HFFc6 (cell line): ENCODE measurements around the gene KDM5A. TPM values are rescaled to one million over a fixed set of nuclear protein-coding genes. Genes with fewer than 3 reads are reported as not detected.
A peak's percentile ranks its signal among the peaks of the same experiment; 100 is the strongest.
"Not testable (repeated sequence)": the region's sequence is repeated elsewhere in the genome, so short reads cannot be mapped to it uniquely, and the experiment has no call there.

ENCODE experiments used
- DNase-seq: peaks from one replicate; pipeline ENCODE4 v3.0.0-alpha.2; 2018
- H3K27ac Mint-ChIP-seq: 2 replicates; pipeline ENCODE4 v1.8.0; 2020; ENCODE audit warnings: mild to moderate bottlenecking, mixed read lengths
- H3K27me3 Mint-ChIP-seq: 2 replicates; pipeline ENCODE4 v1.8.0; 2021; ENCODE audit warnings: mild to moderate bottlenecking, moderate library complexity, mixed read lengths; ENCODE audit not compliant: insufficient read depth
- H3K36me3 Mint-ChIP-seq: 2 replicates; pipeline ENCODE4 v1.8.0; 2021; ENCODE audit warnings: low read depth, mixed read lengths
- H3K4me1 Mint-ChIP-seq: 2 replicates; pipeline ENCODE4 v1.8.0; 2020; ENCODE audit warnings: low read depth, mixed read lengths
- H3K4me3 Mint-ChIP-seq: 2 replicates; pipeline ENCODE4 v1.8.0; 2020; ENCODE audit warnings: mild to moderate bottlenecking, moderate library complexity, mixed read lengths
- H3K9me3 Mint-ChIP-seq: 2 replicates; pipeline ENCODE4 v1.8.0; 2020; ENCODE audit warnings: mild to moderate bottlenecking, mixed read lengths
- total RNA-seq, 6 experiments: library from RNA; stranded (reverse); fragmentation: NEBNext Ultra II Directional; extraction: Animal tissue kit (Norgen Biotek cat#: 25700); gene quantifications; 2 replicates in 1 of 6; 3 replicates in 5 of 6; pipeline ENCODE4 v1.2.3, GENCODE V29; 2021
- TF ChIP-seq, protein P1 (sequence below): fragments of 200-600 bp; sonication (generic); IDR thresholded peaks from 2 replicates; pipeline ENCODE4 v1.5.0; 2021; ENCODE audit warnings: antibody characterized with exemption, mild to moderate bottlenecking

Gene KDM5A
- total RNA-seq, 6 experiments from 2014 or later, result 47.1 to 55.0 (median 52.0) TPM

DNA sequence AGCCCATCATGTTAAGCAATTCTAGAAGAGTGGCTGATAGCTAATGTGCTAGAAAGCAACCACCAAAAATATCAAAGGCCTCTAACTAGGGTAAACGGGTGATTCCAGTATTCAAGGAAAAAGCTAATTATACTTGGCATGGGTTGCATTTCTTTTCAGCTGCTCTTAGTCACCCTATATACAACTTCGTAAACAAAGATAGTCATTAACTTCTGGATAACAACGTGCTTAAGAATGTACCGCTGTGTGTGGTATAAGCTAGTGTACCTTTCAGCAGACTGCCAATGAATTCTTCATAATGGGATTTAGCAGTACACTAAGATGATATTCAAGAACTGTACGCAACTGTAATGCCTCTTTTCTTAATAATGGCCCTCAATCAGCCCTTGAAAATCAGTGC lies 84.3 kb downstream of the KDM5A start:
- DNase-seq, result no peak
- no peak overlapping the region for H3K27ac Mint-ChIP-seq
- TF ChIP-seq, protein P1, sequence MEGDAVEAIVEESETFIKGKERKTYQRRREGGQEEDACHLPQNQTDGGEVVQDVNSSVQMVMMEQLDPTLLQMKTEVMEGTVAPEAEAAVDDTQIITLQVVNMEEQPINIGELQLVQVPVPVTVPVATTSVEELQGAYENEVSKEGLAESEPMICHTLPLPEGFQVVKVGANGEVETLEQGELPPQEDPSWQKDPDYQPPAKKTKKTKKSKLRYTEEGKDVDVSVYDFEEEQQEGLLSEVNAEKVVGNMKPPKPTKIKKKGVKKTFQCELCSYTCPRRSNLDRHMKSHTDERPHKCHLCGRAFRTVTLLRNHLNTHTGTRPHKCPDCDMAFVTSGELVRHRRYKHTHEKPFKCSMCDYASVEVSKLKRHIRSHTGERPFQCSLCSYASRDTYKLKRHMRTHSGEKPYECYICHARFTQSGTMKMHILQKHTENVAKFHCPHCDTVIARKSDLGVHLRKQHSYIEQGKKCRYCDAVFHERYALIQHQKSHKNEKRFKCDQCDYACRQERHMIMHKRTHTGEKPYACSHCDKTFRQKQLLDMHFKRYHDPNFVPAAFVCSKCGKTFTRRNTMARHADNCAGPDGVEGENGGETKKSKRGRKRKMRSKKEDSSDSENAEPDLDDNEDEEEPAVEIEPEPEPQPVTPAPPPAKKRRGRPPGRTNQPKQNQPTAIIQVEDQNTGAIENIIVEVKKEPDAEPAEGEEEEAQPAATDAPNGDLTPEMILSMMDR, result no peak
- H3K36me3 Mint-ChIP-seq, result peaks cover 96% of the 10 kb centered on the region
- peaks cover 19% of the 10 kb centered on the region for H3K9me3 Mint-ChIP-seq
- H3K4me3 Mint-ChIP-seq, result no peak overlapping the region
- no peaks in the 10 kb centered on the region for H3K4me1 Mint-ChIP-seq
- no peaks in the 10 kb centered on the region; the same call in none of the 2 replicates for H3K27me3 Mint-ChIP-seq

DNA sequence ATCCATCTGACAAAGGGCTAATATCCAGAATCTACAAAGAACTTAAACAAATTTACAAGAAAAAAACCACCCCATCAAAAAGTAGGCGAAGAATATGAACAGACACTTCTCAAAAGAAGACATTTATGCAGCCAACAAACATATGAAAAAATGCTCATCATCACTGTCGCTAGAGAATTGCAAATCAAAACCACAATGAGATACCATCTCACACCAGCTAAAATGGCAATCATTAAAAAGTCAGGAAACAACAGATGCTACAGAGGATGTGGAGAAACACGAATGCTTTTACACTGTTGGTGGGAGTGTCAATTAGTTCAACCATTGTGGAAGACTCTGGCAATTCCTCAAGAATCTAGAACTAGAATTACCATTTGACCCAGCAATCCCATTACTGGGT lies 86.4 kb downstream of the KDM5A start:
- peaks cover 93% of the 10 kb centered on the region for H3K36me3 Mint-ChIP-seq

DNA sequence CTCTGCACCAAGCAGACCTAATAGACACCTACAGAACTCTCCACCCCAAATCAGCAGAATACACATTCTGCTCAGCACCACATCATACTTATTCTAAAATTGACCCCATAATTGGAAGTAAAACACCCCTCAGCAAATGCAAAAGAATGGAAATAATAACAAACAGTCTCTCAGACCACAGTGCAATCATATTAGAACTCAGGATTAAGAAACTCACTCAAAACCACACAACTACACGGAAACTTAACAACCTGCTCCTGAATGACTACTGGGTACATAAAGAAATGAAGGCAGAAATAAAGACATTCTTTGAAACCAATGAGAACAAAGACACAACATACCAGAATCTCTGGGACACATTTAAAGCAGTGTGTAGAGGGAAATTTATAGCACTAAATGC lies 89.0 kb downstream of the KDM5A start:
- not testable (repeated sequence) for DNase-seq, H3K27ac Mint-ChIP-seq, H3K27me3 Mint-ChIP-seq, H3K4me1 Mint-ChIP-seq, H3K4me3 Mint-ChIP-seq
- Mint-ChIP-seq H3K36me3 (peaks cover 79% of the 10 kb centered on the region), H3K9me3 (peaks cover 27% of the 10 kb centered on the region)

More for the DNA sequence above, 86.4 kb downstream of the KDM5A start:
- not testable (repeated sequence) for DNase-seq, H3K4me3 Mint-ChIP-seq, H3K27ac Mint-ChIP-seq, H3K4me1 Mint-ChIP-seq, H3K27me3 Mint-ChIP-seq
- H3K9me3 Mint-ChIP-seq, result peaks cover 27% of the 10 kb centered on the region

DNA sequence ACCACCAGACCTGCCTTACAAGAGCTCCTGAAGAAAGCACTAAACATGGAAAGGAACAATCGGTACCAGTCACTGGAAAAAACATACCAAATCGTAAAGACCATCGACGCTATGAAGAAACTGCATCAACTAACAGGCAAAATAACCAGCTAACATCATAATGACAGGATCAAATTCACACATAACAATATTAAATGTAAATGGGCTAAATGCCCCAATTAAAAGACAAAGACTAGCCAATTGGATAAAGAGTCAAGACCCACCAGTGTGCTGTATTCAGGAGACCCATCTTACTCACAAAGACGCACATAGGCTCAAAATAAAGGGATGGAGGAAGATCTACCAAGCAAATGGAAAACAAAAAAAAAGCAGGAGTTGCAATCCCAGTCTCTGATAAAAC lies 89.6 kb downstream of the KDM5A start:
- Mint-ChIP-seq H3K9me3 (peaks cover 27% of the 10 kb centered on the region), H3K36me3 (peaks cover 81% of the 10 kb centered on the region)
- H3K4me3 Mint-ChIP-seq, H3K4me1 Mint-ChIP-seq, DNase-seq, H3K27ac Mint-ChIP-seq, H3K27me3 Mint-ChIP-seq: not testable (repeated sequence)

DNA sequence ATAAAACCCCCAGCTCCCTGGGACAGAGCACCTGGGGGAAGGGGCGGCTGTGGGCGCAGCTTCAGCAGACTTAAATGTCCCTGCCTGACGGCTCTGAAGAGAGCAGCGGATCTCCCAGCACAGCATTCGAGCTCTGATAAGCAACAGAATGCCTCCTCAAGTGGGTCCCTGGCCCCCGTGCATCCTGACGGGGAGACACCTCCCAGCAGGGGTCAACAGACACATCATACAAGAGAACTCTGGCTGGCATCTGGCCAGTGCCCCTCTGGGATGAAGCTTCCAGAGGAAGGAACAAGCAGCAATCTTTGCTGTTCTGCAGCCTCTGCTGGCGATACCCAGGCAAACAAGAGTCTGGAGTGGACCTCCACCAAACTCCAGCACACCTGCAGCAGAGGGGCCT lies 91.1 kb downstream of the KDM5A start:
- not testable (repeated sequence) for H3K27ac Mint-ChIP-seq, H3K4me3 Mint-ChIP-seq, H3K27me3 Mint-ChIP-seq, DNase-seq, H3K4me1 Mint-ChIP-seq
- H3K9me3 Mint-ChIP-seq, result peaks cover 27% of the 10 kb centered on the region
- H3K36me3 Mint-ChIP-seq, result peaks cover 76% of the 10 kb centered on the region

DNA sequence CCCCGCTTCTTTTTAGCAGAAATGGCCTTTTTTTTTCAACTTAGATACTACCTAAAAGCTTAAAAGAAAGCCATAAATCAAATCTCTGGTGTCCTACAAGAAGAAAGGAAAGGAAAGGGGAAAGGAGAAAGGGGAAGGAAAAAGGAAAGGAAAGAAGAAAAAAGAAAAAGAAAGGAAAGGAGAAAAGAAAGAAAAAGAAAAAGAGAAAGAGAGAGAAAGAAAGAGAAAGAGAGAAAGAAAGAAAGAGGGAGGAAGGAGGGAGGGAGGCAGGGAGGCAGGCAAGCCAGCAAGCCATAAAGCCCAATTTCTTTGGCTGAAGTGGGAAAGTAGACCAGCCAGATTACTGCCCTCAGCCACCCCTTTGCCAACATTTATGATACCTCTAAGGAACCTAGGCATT lies 94.0 kb downstream of the KDM5A start:
- no peaks in the 10 kb centered on the region; the same call in 1 of the 2 replicates for H3K27me3 Mint-ChIP-seq
- TF ChIP-seq, protein P1, result no peak
- no peak for DNase-seq
- H3K36me3 Mint-ChIP-seq, result peaks cover 62% of the 10 kb centered on the region
- H3K27ac Mint-ChIP-seq, result no peak overlapping the region
- peaks cover 12% of the 10 kb centered on the region for H3K9me3 Mint-ChIP-seq
- no peak overlapping the region for H3K4me3 Mint-ChIP-seq
- peaks cover 14% of the 10 kb centered on the region for H3K4me1 Mint-ChIP-seq

DNA sequence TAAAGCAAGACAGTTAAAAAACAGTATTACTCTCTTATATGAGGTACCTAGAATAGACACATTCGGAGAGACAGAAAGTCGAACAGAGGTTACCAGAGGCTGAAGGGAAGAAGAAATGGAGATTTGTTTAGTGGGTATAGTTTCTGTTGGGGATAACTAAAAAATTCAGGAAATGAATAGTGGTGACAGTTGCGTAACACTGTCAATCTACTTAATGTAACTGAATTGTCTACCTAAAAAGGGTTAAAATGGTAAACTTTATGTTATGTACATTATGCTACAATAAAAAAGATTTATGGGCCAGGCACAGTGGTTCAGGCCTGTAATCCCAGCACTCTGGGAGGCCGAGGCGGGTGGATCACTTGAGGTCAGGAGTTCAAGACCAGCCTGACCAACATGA lies 95.9 kb downstream of the KDM5A start:
- TF ChIP-seq, protein P1, result no peak
- Mint-ChIP-seq H3K36me3 (peaks cover 43% of the 10 kb centered on the region), H3K27me3 (no peaks in the 10 kb centered on the region), H3K4me1 (peaks cover 14% of the 10 kb centered on the region), H3K27ac (no peak overlapping the region), H3K4me3 (no peak overlapping the region), H3K9me3 (no peaks in the 10 kb centered on the region)
- DNase-seq, result no peak

DNA sequence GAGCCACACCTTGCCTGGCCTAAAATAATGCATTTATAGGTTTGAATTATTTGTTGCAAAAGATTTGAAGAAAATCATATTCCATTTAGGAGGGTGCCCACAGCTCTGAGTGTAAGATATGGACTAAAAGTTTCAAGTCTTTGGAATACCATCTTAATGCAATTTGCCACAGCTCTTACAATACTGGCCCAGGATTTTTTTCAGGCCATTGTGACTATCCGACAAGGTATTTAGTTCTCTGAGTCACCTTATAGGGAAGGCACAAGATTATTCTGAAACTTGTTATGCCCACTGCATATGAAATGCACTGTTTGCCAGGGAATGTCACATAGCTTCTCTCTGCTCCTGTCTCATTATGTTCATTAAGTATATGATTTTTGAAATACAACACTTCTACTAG lies 96.9 kb downstream of the KDM5A start:
- Mint-ChIP-seq H3K36me3 (peaks cover 44% of the 10 kb centered on the region), H3K9me3 (no peaks in the 10 kb centered on the region), H3K27ac (peak overlapping the region; percentile 19; the same call in 1 of the 2 replicates), H3K4me1 (peaks cover 14% of the 10 kb centered on the region), H3K4me3 (no peak overlapping the region), H3K27me3 (no peaks in the 10 kb centered on the region)
- peak; percentile 20 for DNase-seq
- TF ChIP-seq, protein P1, result no peak
